ENCODE data around the gene LEFTY1. TPM values are rescaled to one million over a fixed set of nuclear protein-coding genes. Genes with fewer than 3 reads are reported as not detected.

The LEFTY1 gene
- total RNA-seq, 6 experiments from 2014 or later, result 0.29 to 1.1 (median 0.54) TPM; not detected in 2

DNA sequence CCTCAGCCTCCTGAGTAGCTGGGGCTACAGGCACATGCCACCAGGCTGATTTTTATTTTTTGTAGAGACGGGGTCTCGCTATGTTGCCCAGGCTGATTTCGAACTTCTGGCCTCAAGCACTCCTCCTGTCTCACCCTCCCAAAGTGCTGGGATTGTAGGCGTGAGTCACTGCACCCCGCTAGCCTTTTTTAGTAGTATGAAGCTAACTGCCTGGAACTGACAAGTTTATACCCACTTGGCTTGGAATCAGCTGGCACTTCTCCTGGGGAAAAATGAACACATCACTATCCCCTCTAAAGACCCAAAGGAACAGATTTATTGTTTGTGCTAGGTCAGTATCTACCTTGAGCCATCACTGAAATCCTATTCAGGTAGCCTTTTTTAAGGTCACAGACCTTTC, 25.8 kb downstream of the LEFTY1 start:
- WGBS (ENCODE audit: insufficient coverage, low coverage, low lambda C conversion rate, missing lambda C conversion rate), result 88% methylated on average over 5 of the region's 5 CpGs
- no peaks in the 10 kb centered on the region for H3K9me3 ChIP-seq
- TF ChIP-seq, protein P1, sequence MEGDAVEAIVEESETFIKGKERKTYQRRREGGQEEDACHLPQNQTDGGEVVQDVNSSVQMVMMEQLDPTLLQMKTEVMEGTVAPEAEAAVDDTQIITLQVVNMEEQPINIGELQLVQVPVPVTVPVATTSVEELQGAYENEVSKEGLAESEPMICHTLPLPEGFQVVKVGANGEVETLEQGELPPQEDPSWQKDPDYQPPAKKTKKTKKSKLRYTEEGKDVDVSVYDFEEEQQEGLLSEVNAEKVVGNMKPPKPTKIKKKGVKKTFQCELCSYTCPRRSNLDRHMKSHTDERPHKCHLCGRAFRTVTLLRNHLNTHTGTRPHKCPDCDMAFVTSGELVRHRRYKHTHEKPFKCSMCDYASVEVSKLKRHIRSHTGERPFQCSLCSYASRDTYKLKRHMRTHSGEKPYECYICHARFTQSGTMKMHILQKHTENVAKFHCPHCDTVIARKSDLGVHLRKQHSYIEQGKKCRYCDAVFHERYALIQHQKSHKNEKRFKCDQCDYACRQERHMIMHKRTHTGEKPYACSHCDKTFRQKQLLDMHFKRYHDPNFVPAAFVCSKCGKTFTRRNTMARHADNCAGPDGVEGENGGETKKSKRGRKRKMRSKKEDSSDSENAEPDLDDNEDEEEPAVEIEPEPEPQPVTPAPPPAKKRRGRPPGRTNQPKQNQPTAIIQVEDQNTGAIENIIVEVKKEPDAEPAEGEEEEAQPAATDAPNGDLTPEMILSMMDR (IDR thresholded peaks at IDR 0.05), result no peak
- no peak for TF ChIP-seq POLR2A (IDR thresholded peaks at IDR 0.05)
- no peak overlapping the region for H3K27ac ChIP-seq
- no peaks in the 10 kb centered on the region for H3K4me1 ChIP-seq
- peaks cover 4 to 86% (median 45%) of the 10 kb centered on the region in 4 donors for H3K36me3 ChIP-seq
- no peak overlapping the region for H3K4me3 ChIP-seq
- ATAC-seq (no peak), DNase-seq (peak in 1 of 3 donors; percentile 1)
- no peaks in the 10 kb centered on the region for H3K27me3 ChIP-seq
- intact Hi-C loops (cut with DNase I), result loop anchor here in 1 of 2 donors (10.0 kb wide), 1 partner anchor 52 kb away; no protein-coding TSS in a partner anchor

GRCh38 chr1:225862581-225862950, 26.4 kb downstream of the LEFTY1 start:
- intact Hi-C loops (cut with DNase I), result loop anchor here in 1 of 2 donors (10.0 kb wide), 1 partner anchor 52 kb away; no protein-coding TSS in a partner anchor
- WGBS (ENCODE audit: insufficient coverage, low coverage, low lambda C conversion rate, missing lambda C conversion rate), result 76% methylated on average over 7 of the region's 13 CpGs
- Histone ChIP-seq H3K4me1 (no peaks in the 10 kb centered on the region), H3K9me3 (no peaks in the 10 kb centered on the region), H3K36me3 (peaks cover 0 to 86% (median 43%) of the 10 kb centered on the region in 4 donors), H3K4me3 (no peak overlapping the region), H3K27me3 (no peaks in the 10 kb centered on the region), H3K27ac (no peak overlapping the region)
- TF ChIP-seq POLR2A (IDR thresholded peaks at IDR 0.05), result no peak
- TF ChIP-seq, protein P1 (IDR thresholded peaks at IDR 0.05), result no peak
- DNase-seq (peak in 1 of 3 donors; percentile 37), ATAC-seq (no peak)

GRCh38 chr1:225861834-225862580, 26.9 kb downstream of the LEFTY1 start:
- H3K27me3 ChIP-seq, result no peaks in the 10 kb centered on the region
- H3K4me3 ChIP-seq, result no peak overlapping the region
- intact Hi-C loops (cut with DNase I), result loop anchor here in 1 of 2 donors (10.0 kb wide), 1 partner anchor 53 kb away; no protein-coding TSS in a partner anchor
- H3K9me3 ChIP-seq, result no peaks in the 10 kb centered on the region
- DNase-seq (peak in 1 of 3 donors; percentile 30), ATAC-seq (no peak)
- TF ChIP-seq, protein P1 (IDR thresholded peaks at IDR 0.05), result no peak
- TF ChIP-seq POLR2A (IDR thresholded peaks at IDR 0.05), result no peak
- H3K27ac ChIP-seq, result no peak overlapping the region
- peaks cover 0 to 83% (median 41%) of the 10 kb centered on the region in 4 donors for H3K36me3 ChIP-seq
- WGBS (ENCODE audit: insufficient coverage, low coverage, low lambda C conversion rate, missing lambda C conversion rate), result 73% methylated on average over 4 of the region's 13 CpGs
- H3K4me1 ChIP-seq, result no peaks in the 10 kb centered on the region

DNA sequence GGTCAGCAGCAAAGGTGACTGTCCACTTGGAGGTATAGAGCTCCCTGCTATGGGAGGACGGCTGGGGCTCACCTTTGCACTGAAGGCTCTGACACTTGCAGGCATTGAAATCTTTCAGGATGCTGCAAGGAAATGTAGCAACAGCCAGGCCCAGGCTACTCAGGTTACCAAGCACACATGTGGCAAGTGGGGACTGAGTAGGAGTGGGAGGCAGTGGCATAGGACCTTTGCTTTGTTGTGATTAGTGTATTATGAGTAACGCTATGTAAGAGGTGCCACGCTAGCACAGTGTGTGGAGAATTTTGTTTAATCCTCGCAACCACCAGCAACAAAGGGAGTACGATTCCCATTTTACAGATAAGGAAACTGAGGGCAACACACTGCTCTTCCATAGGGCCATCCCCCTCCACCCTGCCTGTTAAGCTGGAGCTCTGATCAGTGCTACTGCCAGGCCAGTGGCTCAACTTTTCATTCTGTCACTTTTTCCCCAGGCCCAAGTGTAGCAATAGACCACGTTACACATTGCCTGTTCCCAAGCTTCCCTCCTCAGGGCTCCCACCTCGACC, 28.0 kb downstream of the LEFTY1 start:
- 85% methylated on average over 3 of the region's 7 CpGs for WGBS (ENCODE audit: insufficient coverage, low coverage, low lambda C conversion rate, missing lambda C conversion rate)
- no peak overlapping the region for H3K4me3 ChIP-seq
- DNase-seq, result no peak
- no peak overlapping the region for H3K27ac ChIP-seq
- no peaks in the 10 kb centered on the region for H3K27me3 ChIP-seq
- TF ChIP-seq POLR2A (IDR thresholded peaks at IDR 0.05), result no peak
- TF ChIP-seq, protein P1 (IDR thresholded peaks at IDR 0.05), result no peak
- intact Hi-C loops (cut with DNase I), result loop anchor here in 1 of 2 donors (10.0 kb wide), 1 partner anchor 54 kb away; no protein-coding TSS in a partner anchor
- no peaks in the 10 kb centered on the region for H3K9me3 ChIP-seq
- ATAC-seq, result no peak
- peaks cover 0 to 82% (median 42%) of the 10 kb centered on the region in 4 donors for H3K36me3 ChIP-seq
- H3K4me1 ChIP-seq, result no peaks in the 10 kb centered on the region

Measured in right lobe of liver (tissue), 6 donors.